Measurements from ENCODE around the gene C6orf89. TPM values are rescaled to one million over a fixed set of nuclear protein-coding genes. Genes with fewer than 3 reads are reported as not detected.

Gene C6orf89
- total RNA-seq, 4 donors from 2014 or later = 7.8 to 41.8 (median 28.2) TPM

DNA sequence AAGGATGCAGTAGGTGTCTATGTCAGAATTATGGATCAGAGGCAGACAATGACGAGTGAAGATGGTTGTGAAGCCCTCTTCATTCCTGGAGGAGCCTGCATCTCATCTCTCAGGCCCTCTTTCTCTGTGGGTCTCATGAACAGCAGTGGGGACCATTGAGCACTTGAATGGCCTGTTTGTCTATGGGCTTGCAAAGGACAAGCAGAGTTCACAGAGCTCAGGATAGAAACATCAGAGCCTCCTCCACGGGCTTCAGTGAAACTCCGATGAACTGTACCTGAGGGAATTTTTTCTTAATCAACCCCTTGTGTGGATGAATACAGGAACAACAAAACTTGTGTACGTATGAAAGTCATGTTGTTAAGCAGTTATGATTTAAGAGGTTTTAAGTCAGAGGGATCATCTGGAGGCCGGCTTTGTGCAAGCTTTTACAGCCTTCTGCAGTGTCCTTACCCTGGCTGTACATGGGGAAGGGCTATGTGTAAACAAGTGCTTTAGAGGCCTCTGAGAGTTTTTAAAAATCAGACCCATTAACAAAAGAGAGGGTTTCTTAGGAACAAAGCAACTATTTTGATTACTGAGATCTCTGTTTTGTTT, 39.1 kb downstream of the C6orf89 start:
- H3K4me1 ChIP-seq = peaks cover 6 to 38% (median 13%) of the 10 kb centered on the region in 4 donors
- no peak overlapping the region for H3K4me3 ChIP-seq
- intact Hi-C loops (cut with DNase I; ENCODE audit: low total_unique reads) = no loop called here
- no peaks in the 10 kb centered on the region for H3K27me3 ChIP-seq
- in situ Hi-C loops (cut with MboI; ENCODE audit: low pct_ligation_motif_present in 1 of 4, low pct_unique_long_range_greater_than_20kb in 1 of 4, low sequenced_read_pairs in 3 of 4) = no loop called here
- no peaks in the 10 kb centered on the region for H3K36me3 ChIP-seq
- H3K27ac ChIP-seq = no peak overlapping the region
- 31 to 67% methylated on average over 2 to 5 of the region's 5 CpGs for WGBS, 2 donors (ENCODE audit: low coverage in 1 of 2)
- H3K9me3 ChIP-seq = no peaks in the 10 kb centered on the region
- no peak for DNase-seq
- TF ChIP-seq, protein P1, sequence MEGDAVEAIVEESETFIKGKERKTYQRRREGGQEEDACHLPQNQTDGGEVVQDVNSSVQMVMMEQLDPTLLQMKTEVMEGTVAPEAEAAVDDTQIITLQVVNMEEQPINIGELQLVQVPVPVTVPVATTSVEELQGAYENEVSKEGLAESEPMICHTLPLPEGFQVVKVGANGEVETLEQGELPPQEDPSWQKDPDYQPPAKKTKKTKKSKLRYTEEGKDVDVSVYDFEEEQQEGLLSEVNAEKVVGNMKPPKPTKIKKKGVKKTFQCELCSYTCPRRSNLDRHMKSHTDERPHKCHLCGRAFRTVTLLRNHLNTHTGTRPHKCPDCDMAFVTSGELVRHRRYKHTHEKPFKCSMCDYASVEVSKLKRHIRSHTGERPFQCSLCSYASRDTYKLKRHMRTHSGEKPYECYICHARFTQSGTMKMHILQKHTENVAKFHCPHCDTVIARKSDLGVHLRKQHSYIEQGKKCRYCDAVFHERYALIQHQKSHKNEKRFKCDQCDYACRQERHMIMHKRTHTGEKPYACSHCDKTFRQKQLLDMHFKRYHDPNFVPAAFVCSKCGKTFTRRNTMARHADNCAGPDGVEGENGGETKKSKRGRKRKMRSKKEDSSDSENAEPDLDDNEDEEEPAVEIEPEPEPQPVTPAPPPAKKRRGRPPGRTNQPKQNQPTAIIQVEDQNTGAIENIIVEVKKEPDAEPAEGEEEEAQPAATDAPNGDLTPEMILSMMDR (IDR thresholded peaks at IDR 0.05) = no peak
- TF ChIP-seq POLR2A (IDR thresholded peaks at IDR 0.05) (no peak), EP300 (IDR thresholded peaks at IDR 0.05; ENCODE audit: low read depth) (no peak), POLR2AphosphoS5 (IDR thresholded peaks at IDR 0.05) (no peak)

DNA sequence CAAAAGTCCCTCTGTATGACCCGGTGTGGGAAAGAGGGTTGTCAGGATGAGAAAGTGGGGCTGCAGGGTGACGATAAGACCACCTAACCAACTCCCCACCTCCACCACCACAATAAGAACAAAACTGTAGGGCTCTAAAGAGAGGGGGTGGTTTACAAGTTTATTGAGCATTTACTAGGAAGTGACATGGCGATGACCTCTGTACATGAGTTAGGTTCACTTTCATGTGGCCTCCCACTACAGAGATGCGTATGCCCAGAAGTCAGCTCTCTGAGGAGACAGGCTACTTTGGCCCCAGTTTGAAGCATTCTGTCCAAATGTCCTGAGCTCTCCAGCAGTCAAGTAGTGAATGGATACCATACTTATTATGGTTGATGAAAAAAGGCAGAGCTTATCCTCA, 40.1 kb downstream of the C6orf89 start:
- no peaks in the 10 kb centered on the region for H3K9me3 ChIP-seq
- peaks cover 6 to 38% (median 13%) of the 10 kb centered on the region in 4 donors for H3K4me1 ChIP-seq
- H3K27ac ChIP-seq = no peak overlapping the region
- no peaks in the 10 kb centered on the region for H3K27me3 ChIP-seq
- no peaks in the 10 kb centered on the region for H3K36me3 ChIP-seq
- WGBS, 2 donors (ENCODE audit: low coverage in 1 of 2) = 66 to 76% methylated on average over 2 to 4 of the region's 4 CpGs
- intact Hi-C loops (cut with DNase I; ENCODE audit: low total_unique reads) (no loop called here), in situ Hi-C loops (cut with MboI; ENCODE audit: low pct_ligation_motif_present in 1 of 4, low pct_unique_long_range_greater_than_20kb in 1 of 4, low sequenced_read_pairs in 3 of 4) (no loop called here)
- no peak for TF ChIP-seq POLR2AphosphoS5 (IDR thresholded peaks at IDR 0.05)
- H3K4me3 ChIP-seq = no peak overlapping the region
- no peak for DNase-seq

DNA sequence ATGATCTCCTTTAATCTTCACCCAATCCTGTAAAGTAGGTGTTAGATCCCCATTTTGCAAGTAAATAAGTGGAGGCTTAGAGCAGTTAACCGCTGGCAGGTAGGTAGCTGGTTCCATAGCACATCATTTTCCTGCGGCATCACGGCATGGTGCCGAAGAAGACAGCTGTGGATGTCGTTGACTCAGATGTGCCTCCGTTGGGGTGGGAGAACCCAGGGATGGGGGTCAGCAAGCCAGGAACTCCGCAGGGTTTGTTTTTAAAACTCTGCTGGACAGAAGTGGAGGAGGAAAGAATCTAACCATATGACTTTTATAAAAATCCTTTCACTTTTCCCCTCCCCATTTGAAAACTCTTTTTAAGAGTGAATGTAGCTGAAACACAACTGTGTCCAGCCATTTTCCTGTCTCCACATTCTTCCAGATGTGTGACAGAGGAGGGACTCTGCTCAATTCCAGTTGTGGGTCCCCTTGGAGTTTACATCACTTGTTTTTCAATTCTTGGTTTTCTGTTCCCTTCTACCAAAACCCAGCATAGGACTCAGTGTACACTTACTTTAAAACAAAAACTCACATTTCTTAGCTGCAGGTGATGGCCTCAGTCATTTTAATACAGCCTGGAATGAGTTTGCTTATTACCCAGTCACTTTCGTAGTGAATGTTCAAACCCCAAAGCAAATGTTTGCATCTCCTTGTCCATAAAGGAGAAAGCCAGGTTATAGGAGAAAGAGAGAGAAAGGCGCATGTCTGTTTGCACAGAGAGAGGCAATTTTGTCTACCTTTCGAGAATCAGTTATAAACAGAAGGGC, 41.2 kb downstream of the C6orf89 start:
- H3K36me3 ChIP-seq = no peaks in the 10 kb centered on the region
- peak overlapping the region; percentile 6 to 55 (median 30) for H3K27ac ChIP-seq
- H3K27me3 ChIP-seq = no peaks in the 10 kb centered on the region
- intact Hi-C loops (cut with DNase I; ENCODE audit: low total_unique reads) = no loop called here
- H3K9me3 ChIP-seq = no peaks in the 10 kb centered on the region
- WGBS, 2 donors (ENCODE audit: low coverage in 1 of 2) = 49 to 72% methylated on average over 3 to 10 of the region's 10 CpGs
- no peak for DNase-seq
- H3K4me1 ChIP-seq = peaks cover 6 to 38% (median 13%) of the 10 kb centered on the region in 4 donors
- no peak overlapping the region for H3K4me3 ChIP-seq
- TF ChIP-seq EP300 (IDR thresholded peaks at IDR 0.05; ENCODE audit: low read depth) (no peak), POLR2AphosphoS5 (IDR thresholded peaks at IDR 0.05) (no peak), POLR2A (IDR thresholded peaks at IDR 0.05) (no peak)
- TF ChIP-seq, protein P1 (IDR thresholded peaks at IDR 0.05) = no peak
- in situ Hi-C loops (cut with MboI; ENCODE audit: low pct_ligation_motif_present in 1 of 4, low pct_unique_long_range_greater_than_20kb in 1 of 4, low sequenced_read_pairs in 3 of 4) = no loop called here

DNA sequence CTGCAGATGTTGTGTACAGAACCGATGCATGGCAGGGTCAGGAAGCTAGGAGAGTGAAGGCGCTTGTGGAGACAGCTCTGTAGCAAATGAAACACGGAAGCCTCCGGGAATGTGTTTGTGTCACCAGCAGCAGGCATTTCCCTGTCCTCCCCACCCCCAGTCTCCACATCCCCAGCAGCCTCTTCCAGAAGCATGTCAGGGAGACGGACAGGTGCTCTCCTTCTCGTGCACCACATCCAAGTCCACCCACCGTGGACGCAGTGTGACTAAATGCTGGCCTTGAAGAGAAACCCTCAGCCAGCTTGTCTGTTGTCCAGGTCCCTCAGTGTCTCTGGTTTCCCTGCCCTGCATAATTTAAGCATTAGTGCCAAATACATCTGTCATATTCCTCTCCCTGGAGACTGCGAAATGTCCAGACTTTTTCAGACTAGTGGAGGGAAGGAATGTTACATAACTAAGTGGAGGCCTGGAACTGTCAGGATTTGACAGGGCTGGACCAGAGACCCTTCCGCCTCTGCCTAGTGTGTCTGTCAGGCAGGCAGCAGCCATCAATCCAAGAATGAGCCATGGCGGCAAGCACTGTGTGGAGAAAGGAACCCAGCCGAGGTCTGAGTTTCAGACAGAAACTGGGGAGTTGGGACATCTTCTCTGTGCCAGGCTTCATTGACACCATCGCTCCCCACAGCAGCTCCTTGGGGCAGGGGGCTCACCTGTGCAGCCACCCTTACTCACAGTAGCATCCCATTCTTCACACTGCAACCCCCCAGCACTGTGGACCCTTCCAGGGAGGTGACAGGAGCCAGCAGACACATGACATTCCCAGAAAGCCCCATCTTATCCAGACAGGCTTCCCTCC, 42.2 kb downstream of the C6orf89 start:
- Histone ChIP-seq H3K36me3 (no peaks in the 10 kb centered on the region), H3K4me1 (peaks cover 6 to 38% (median 13%) of the 10 kb centered on the region in 4 donors), H3K27me3 (no peaks in the 10 kb centered on the region), H3K27ac (peak overlapping the region; percentile 6 to 55 (median 30)), H3K4me3 (no peak overlapping the region), H3K9me3 (no peaks in the 10 kb centered on the region)
- TF ChIP-seq, protein P1 (IDR thresholded peaks at IDR 0.05) = no peak
- TF ChIP-seq POLR2A (IDR thresholded peaks at IDR 0.05) = no peak
- TF ChIP-seq EP300 (IDR thresholded peaks at IDR 0.05; ENCODE audit: low read depth) = no peak
- no peak for TF ChIP-seq POLR2AphosphoS5 (IDR thresholded peaks at IDR 0.05)
- in situ Hi-C loops (cut with MboI; ENCODE audit: low pct_ligation_motif_present in 1 of 4, low pct_unique_long_range_greater_than_20kb in 1 of 4, low sequenced_read_pairs in 3 of 4) = no loop called here
- DNase-seq = peak; percentile 25
- intact Hi-C loops (cut with DNase I; ENCODE audit: low total_unique reads) = no loop called here
- 56% methylated on average over 13 of the region's 13 CpGs; no CpG with 5 or more reads in 1 of the 2 donors for WGBS, 2 donors (ENCODE audit: low coverage in 1 of 2)
